NCI-H1694 (cell line): ENCODE measurements around the gene ICAM5.
"Not testable (repeated sequence)": the region's sequence is repeated elsewhere in the genome, so short reads cannot be mapped to it uniquely, and the experiment has no call there.

Source experiments
- DNase-seq: peaks from one replicate; lab custom pipeline; 2025; lab: John Stamatoyannopoulos, UW

Gene ICAM5, protein sequence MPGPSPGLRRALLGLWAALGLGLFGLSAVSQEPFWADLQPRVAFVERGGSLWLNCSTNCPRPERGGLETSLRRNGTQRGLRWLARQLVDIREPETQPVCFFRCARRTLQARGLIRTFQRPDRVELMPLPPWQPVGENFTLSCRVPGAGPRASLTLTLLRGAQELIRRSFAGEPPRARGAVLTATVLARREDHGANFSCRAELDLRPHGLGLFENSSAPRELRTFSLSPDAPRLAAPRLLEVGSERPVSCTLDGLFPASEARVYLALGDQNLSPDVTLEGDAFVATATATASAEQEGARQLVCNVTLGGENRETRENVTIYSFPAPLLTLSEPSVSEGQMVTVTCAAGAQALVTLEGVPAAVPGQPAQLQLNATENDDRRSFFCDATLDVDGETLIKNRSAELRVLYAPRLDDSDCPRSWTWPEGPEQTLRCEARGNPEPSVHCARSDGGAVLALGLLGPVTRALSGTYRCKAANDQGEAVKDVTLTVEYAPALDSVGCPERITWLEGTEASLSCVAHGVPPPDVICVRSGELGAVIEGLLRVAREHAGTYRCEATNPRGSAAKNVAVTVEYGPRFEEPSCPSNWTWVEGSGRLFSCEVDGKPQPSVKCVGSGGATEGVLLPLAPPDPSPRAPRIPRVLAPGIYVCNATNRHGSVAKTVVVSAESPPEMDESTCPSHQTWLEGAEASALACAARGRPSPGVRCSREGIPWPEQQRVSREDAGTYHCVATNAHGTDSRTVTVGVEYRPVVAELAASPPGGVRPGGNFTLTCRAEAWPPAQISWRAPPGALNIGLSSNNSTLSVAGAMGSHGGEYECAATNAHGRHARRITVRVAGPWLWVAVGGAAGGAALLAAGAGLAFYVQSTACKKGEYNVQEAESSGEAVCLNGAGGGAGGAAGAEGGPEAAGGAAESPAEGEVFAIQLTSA

DNA sequence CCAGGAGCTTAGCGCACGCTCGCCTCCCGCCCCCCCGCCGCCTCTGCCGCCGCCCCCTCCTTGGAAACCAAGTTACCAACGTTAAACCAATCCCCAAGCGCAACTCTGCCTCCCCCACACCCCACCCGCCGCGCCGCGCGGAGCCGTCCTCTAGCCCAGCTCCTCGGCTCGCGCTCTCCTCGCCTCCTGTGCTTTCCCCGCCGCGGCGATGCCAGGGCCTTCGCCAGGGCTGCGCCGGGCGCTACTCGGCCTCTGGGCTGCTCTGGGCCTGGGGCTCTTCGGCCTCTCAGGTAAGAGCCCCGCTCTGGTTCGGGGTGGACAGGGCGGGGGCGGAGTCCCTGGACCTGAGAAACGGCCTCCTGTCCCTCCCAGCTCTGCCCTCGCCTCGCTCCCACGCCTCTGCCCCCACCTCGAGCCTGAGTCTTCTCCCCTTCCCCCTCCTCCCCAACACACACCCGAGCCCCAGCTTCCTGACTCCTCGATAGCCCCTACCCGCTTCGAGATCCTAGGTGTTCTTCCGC is at the start of gene ICAM5:
TSS of gene ICAM5 (plus strand) at position 117 of the 521 bp plus-strand sequence. CDS start at position 209, 92 bp downstream.
- no peak for DNase-seq

DNA sequence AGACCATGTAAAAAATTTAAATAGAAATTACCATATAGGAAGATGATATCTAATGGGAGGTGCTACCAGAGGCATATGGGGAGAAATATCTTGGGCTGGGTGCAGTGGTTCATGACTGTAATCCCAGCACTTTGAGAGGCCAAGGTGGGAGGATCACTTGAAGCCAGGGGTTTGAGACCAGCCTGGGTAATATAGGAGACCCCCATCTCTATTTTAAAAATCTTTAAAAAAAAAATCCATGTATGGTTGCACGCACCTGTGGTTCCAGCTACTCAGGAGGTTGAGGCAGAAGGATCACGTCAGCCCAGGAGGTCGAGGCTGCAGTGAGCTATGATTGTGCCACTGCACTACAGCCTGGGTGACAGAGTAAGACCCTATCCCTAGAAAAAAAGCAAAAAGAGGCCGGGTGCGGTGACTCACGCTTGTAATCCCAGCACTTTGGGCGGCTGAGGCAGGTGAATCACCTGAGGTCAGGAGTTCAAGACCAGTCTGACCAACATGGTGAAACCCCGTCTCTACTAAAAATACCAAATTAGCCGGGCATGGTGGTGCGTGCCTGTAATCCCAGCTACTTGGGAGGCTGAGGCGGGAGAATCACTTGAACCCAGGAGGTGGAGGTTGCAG is 47.8 kb upstream of the ICAM5 start:
- not testable (repeated sequence) for DNase-seq

DNA sequence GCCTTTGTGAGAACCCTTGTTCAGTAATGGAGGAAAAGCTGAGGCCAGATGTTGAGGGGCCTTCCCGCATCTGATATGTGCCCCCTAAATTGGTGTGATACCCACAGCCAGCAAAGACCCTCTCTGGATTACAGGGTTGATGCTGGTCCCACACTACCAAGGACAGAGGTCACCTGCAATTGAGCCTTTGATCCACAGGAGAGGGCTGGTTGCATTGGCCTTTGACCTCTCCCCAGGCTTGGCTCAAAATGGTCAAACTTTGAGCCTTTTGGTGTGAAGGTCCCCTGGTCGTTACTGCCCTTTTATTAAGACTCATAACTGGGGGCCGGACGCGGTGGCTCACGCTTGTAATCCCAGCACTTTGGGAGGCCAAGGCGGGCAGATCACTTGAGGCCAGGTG is 46.1 kb upstream of the ICAM5 start:
- DNase-seq, result no peak

DNA sequence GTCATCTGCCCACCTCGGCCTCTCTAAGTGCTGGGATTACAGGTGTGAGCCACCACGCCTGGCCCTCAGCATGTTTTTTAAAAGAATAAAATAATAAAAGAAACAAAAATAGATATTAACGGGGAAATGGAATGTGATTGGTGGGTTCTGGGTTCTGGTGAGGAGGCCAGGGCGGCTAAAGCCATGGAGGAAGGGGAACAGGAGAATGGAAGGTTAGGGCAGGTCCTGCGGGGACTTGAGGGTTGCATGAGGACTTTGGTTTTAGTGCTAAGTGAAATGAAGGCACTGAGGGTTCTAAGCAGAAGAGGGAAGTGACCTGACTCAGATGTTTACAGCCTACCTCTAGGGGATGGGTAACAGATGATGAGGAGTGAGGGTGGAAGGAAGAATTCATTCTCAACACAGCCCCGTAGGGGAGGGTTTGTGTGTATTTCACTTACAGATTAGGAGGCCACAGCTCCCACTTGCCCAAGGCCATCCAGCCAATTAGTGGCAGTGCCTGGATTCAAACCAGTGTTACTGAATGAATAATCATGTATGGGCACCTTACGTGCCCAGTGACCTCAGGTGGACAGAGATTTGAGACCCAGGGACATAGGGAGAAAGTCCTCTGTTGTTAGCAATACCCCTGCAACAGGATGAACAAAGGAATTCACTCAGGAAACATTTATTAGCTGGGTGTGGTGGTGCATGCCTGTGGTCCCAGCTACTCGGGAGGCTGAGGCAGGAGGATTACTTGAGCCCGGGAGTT is 44.4 kb upstream of the ICAM5 start:
- DNase-seq, result no peak

DNA sequence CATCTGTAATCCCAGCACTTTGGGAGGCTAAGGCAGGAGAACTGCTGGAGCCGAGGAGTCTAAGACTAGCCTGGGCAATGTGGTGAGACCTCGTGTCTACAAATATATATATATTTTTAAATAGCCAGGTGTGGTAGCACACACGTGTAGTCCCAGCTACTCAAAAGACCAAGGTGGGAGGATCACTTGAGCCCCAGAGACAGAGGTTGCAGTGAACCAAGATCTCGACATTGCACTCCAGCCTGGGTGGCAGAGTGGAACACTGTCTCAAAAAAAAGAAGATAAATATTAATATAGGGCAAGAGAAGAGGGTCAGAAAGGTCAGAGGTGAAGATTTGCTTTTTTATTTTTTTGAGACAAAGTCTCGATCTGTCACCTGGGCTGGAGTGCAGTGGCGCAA is 43.2 kb upstream of the ICAM5 start:
- DNase-seq, result no peak

DNA sequence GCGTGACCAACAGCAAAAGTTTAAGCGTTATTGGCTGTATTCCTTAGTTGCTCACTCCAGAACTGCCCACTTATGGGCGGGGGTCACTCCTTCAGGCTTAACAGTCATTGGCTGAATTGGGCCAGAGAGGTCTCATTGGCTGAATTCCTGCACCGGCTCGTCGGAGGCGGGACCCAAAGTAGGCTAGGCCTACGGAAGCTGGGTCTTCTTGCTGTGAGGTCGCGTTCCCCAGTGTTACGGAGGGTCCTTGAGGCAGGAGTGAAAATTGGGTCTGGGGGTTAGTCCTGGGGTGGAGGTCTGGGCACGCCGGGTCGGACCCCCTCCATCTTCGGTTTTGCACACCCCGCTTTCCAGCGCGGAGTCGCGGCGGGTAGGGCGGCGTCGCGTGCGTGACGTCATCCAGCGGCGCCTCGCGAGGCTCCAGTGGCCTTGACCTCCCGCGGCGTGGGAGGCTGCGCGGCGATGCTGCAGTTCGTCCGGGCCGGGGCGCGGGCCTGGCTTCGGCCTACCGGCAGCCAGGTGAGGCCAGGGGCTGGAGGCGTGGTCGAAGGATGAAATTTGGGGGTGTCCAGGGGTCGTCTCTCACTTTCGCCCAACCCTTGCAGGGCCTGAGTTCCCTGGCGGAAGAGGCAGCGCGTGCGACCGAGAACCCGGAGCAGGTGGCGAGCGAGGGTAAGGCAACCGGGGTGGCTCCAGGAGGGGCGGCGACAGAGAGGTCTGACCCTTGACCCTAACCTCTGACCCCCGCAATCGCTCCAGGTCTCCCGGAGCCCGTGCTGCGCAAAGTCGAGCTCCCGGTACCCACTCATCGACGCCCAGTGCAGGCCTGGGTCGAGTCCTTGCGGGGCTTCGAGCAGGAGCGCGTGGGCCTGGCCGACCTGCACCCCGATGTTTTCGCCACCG is 37.7 kb upstream of the ICAM5 start, which contains the start of gene MRPL4:
TSS of gene MRPL4 (plus strand) at position 423 of the 903 bp plus-strand sequence. CDS start at position 463, 40 bp downstream.
- peak; percentile 96 for DNase-seq

DNA sequence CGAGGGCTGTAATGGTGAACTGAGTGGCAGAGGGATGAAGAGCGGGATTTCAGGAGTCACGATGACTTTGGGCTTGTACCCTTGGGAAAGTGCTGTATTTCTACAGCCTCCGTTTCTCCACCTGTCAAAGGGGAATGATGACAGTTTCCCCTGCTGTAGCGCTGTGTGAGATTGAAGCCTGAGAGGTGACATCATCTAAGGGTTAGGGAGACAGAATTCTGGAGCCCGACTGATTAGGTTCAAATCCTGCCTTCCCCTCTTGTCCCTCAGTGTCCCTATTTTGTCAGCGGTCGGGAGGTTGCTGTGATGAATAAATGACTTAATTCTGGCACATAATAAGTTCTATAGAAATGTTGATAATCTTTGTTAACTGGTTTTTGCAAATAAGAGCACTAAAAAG is 37.0 kb upstream of the ICAM5 start:
- DNase-seq, result no peak

DNA sequence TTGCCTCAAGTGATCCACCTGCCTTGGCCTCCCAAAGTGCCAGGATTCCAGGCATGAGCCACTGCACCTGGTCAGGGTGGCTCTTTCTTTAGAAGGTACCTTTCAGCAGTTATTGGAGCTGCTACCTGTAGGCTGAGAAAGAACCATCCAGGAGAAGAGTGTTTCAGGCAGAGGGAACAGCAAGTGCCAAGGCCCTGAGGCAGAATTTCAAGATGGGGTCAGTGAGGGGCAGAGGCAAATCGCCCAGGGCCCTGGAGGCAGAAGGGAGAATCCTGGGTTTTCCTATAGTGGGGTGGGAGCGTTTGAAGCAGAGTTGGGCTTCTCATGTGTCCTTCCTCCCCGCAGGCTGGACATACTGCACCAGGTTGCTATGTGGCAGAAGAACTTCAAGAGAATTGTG is 35.5 kb upstream of the ICAM5 start:
- DNase-seq, result no peak

DNA sequence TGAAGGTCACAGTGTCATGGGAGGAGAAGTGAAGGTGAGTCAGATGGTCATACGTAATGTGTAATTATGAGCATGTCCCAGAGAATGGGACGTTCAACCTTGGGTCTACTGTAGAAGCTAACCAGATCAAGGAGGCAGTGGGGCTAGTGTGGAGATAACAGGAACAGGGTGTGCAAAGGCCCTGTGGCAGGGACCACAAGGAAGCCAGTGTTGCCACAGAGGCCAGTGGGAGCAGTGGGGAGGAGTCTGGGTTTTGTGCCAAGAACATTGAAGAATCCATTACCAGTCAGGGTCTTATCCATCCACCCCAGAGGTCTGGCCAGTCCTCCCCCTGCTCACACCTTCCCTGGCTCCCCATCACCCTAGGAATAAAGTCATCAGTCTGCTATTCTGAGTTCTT is 34.4 kb upstream of the ICAM5 start:
- DNase-seq, result no peak

DNA sequence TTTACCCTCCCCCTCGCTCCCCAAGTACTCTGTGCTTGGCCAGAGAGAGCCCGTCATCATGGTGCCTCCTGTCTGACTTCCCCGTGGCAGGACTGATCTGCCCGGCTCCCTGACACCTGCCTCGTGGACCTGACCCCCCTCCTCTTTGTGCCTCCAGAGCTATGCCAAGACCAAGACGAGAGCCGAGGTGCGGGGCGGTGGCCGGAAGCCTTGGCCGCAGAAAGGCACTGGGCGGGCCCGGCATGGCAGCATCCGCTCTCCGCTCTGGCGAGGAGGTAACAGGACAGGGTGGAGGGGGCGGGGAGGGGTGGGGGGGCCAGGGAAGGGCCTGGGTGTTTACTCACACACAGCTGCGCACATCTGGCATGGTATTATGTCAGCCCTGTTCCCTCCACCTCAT is 33.2 kb upstream of the ICAM5 start:
- DNase-seq, result no peak

DNA sequence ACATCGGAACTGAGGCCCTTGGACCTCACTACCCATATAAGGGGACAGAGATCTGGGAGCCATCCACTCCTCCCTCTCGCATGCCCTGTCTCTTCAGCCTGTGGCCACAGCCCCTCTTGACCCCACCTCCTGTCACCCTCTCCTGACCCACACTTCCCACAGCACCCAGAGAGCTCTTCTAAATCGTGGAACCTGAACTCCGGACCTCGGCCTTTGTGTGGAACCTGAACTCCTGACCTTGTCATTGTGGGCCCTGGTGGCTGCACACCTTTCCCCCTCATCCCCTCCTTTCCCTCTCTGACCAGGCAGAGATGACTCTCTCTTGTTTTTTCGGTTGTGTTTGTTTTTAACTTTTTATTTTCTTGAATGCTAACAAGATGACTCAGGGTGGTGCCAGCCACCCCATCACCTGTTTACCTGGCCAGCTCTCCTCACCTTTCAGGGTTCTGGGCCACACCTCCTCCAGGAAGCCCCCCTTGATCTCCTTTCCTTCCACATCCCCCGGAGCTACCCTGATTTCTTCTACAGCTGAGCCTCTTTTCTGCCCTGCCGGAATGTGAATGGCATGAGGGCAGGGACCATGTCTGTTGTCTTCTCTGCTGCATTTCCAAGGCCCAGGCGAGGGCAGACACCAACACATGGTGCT is 32.7 kb upstream of the ICAM5 start:
- DNase-seq, result no peak

DNA sequence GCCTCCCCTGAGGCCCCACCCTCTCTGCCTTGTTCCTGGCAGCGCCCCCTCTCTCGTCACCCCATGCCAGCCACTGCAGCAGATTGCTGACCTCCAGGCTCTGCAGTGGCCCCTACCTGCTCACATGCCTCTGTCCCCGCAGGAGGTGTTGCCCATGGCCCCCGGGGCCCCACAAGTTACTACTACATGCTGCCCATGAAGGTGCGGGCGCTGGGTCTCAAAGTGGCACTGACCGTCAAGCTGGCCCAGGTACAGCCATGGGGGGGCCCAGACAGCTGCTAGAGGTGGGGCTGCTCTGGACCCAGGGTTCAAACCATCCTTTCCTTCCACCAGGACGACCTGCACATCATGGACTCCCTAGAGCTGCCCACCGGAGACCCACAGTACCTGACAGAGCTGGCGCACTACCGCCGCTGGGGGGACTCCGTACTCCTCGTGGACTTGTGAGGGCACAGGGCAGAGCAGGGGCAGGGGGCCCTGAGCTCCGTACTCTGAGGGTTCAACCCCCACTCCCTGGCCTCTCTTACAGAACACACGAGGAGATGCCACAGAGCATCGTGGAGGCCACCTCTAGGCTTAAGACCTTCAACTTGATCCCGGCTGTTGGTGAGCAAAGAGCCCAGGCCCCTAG is 31.6 kb upstream of the ICAM5 start:
- no peak for DNase-seq

DNA sequence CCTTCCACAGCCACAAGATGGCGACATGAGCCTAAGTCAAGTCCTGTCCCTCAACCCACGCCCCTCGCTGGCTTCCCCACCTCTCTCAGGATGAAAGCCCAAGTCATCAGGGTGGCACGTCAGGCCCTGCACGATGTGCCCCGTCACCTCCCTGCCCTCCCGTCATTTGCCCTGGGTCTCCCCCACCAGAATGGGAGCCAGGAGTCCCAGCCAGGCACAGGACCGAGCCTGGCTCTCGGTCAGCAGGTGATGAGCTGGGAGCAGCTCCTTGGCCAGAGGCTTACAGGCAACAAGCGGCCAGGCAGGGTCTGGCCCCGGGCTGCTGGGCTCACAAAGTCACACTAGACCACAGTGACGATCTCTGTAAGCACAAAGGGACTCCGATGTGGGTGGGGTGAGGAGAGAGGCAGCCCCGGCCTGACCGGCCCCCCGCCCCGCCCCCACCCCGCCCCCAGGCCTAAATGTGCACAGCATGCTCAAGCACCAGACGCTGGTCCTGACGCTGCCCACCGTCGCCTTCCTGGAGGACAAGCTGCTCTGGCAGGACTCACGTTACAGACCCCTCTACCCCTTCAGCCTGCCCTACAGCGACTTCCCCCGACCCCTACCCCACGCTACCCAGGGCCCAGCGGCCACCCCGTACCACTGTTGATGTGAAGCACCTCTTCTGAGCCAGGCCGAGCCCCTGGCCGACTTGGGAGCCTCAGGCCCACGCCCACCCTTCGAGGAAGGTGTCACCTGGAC is 30.4 kb upstream of the ICAM5 start:
- peak; percentile 78 for DNase-seq

DNA sequence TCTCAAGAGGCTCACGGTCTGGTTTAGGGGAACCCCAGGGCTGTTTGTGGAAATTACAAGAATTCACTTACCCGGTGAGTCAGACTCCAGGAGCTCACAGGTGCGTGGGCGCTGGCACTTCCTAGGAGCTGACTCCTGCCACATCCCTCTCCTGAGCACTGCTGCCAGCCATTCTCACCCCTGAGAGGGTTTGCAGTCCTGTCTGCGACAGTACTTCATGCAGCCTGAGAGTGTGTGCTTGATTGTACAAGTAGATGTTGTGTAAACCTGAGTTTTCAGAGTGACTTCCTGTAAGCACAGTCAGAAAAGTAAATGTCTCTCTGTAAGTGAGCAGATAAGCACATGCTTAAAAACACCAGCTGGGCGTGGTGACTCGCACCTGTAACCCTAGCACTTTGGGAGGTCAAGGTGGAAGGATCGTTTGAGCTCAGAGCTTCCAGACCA is 29.6 kb upstream of the ICAM5 start:
- DNase-seq, result no peak

DNA sequence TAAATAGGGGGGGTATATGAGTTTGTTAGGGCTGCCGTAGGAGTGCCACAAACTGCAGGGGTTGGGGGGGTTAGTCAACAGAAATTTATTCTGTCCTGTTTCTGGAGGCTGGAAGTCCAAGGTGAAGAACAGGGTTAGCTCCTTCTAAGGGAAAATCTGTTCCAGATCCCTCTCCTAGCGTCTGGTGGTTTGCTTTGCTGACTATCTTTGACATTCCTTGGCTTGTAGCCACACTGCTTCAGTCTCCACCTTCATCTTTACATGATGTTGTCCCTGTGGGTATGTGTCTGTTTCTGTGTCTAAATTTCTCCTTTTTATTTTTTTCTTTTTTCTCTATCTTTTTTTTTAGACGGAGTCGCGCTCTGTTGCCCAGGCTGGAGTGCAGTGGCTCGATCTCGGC is 27.0 kb upstream of the ICAM5 start:
- no peak for DNase-seq

DNA sequence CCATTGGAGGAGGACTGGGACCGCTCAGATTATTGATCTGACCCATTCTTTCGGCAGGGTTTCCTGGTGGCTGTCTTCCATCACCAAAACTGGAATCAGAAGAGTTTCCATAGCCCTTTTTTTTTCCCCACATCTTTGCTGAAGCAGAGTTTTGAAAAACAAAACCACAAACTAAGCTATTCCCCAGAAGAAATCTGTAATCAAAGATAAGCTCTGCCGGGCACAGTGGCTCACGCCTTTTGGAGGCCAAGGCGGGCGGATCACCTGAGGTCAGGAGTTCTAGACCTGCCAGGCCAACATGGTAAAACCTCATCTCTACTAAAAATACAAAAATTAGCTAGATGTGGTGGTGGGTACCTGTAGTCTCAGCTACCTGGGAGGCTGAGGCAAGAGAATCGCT is 23.0 kb upstream of the ICAM5 start:
- no peak for DNase-seq

DNA sequence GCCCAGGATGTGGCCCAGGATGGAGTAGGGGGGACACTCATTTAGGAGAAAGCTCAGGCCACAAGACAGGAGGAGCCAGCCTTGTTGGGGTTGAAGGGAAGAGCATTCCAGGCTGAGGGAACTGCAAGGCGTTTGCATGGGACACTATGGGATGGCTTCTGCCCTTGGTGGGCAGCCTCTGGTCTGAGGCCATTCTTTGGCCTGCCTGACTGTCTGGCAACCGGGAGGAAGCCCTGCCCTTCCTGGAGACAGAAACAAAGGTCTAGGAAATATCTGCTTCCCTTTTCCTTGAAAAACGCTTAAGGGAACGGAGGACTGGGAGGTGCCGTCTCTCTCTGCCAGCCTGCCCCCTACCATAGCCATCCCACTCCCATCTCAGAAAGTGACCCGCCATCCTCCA is 21.7 kb upstream of the ICAM5 start:
- no peak for DNase-seq

DNA sequence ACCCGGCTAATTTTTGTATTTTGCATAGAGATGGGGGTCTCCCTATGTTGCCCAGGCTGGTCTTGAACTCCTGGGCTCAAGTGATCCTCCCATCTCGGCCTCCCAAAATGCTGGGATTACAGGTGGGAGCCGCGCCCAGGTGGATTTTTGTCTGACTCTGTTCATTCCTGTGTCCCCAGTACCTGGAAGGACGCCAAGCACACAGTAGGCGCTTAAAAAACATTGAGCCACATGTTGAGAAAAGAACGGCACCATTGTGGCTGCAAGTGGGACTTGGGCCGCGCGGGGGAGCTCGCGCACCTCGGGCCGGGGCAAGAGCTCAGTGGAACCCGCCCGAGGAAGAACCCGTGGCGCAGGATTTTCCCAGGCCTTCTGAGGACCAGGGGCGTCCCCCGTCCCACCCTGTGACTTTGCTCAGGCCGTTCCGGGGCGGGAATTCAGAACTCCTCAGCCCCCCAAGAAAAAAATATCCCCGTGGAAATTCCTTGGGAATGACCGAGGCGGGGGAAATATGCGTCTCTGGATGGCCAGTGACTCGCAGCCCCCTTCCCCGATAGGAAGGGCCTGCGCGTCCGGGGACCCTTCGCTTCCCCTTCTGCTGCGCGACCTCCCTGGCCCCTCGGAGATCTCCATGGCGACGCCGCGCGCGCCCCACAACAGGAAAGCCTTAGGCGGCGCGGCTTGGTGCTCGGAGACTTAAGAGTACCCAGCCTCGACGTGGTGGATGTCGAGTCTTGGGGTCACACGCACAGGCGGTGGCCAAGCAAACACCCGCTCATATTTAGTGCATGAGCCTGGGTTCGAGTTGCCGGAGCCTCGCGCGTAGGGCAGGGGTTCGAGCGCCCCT is 20.2 kb upstream of the ICAM5 start:
- peak; percentile 37 for DNase-seq
